SK-MEL-5 (cell line): Measurements from ENCODE around the gene LPGAT1. TPM values are rescaled to one million over a fixed set of nuclear protein-coding genes. Genes with fewer than 3 reads are reported as not detected.
"Not testable (repeated sequence)": the region's sequence is repeated elsewhere in the genome, so short reads cannot be mapped to it uniquely, and the experiment has no call there.

Experiments used
- DNase-seq: peaks from one replicate; pipeline ENCODE4 v3.0.0-alpha.2; 2016; ENCODE audit warnings: low read depth, low spot score
- in situ Hi-C: cut with HindIII; loops from 2 replicates; pipeline ENCODE4 v1.10.0; 2016; ENCODE audit warnings: low sequenced_read_pairs, high pct_unique_total_duplicates, low pct_unique_long_range_greater_than_20kb
- total RNA-seq: library from RNA; depleted of rRNA; stranded (reverse); fragments of >200 nt; shearing (Covaris generic); gene quantifications from 2 replicates; pipeline ENCODE4 v1.2.3, GENCODE V29; 2014

The LPGAT1 gene
- total RNA-seq, 1 experiment from 2014 or later = 73.3 TPM

DNA sequence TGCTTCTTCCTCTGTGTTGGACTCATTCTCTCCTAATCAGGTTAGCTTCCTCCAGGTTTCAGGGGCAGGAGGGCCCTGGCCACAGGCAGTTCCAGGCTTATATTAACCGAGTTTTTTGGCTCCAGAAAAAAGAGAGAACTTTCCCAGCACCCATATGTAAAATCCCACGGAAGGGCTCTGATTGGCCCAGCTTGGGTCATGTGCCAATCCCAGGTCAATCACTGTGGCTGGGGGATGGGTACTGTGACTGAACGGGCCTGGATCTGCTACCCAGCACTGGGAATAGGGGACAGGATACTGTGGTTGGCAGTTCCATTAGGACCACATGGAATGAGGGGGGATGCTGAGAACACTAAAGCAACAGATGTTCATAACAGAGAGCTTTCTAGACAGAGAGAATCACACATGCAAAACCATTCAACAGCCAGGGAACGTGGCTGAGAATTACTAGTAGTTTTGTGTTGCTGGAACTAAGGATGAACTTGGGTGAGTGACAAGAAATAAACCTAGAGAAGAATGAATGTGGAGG is 104.0 kb downstream of the LPGAT1 start:
- DNase-seq = no peak
- in situ Hi-C loops = no loop called here

DNA sequence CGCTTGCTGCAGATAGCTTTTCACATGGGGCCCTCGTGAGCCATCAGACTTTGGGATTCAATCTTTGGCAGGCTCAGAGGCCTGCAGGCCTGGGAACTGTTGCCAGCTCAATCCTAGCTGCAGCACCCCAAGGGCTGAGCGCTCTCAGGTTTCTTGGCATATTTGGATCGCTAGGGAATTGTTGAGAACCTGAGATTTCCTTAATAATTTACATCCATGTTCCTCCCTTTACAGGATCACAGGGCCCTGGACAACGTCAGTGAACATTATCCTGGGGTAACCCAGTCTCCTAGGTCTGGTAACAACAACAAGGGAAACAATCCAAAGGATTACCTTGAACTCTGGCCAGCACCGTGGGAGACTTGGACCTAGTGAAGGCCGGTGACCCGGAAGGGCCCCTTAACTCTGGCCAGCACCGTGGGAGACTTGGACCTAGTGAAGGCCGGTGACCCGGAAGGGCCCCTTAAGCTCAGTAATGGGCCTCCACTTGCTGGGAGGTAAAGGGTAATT is 105.8 kb downstream of the LPGAT1 start:
- in situ Hi-C loops = no loop called here
- no peak for DNase-seq

DNA sequence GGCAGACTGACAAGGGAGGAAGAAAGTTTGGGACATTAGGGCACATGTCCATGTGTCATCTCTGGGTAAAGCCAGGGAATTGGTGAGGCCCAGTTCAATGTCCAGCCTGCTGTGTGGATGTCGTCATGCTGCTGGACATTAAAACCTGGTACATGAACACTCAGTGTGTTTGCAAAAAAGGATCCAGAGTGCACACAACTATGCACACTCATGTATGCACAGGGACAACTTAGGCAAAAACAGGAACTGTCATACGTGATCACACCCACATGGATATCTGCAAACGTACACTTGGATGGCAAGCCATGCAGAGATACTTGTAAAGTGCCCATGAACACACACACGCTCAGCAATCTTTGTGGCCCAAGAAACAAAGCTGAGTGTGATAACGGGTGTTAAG is 107.3 kb downstream of the LPGAT1 start:
- no peak for DNase-seq
- in situ Hi-C loops = no loop called here

DNA sequence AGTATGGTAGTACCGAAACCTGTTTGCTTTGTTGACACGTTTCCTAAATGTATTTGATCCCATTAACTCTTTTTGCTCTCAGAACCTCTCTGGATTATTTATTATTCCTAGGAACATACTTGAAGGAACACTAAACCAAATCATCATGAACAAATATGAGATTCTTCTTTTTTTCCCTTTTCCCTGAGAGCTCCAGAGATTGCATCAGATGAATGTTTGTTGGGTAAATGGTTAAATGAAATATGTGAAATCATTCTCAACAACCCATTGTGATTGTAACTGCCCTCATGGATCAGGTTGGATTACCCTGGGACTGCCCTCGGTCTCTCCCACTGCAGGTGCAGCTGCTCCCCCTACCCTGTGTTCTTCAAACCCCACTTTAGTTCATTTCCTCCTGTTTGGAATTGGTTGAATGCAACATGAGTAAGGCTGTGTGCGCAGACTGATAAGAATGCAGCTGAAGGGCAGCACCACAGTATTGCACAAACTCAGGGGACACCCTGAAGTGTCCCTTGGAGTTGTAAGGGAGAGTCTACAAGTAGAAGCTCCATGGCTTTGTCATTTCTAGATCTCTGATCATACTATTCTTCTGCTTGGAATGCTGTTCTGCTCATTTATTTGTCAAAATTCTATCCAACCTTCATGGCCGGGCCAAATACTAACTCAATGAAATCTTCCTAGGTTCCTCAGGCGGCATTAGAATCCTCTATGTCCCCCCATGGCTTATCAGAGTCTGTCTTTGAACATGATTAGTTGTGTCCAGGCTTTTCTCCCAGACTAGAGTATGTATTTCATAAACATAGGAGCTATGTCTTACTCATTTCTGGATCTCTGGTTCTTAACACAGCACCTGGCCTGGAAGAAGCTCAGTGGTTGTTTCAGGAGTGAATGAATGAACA is 108.0 kb downstream of the LPGAT1 start:
- DNase-seq = no peak
- in situ Hi-C loops = no loop called here

DNA sequence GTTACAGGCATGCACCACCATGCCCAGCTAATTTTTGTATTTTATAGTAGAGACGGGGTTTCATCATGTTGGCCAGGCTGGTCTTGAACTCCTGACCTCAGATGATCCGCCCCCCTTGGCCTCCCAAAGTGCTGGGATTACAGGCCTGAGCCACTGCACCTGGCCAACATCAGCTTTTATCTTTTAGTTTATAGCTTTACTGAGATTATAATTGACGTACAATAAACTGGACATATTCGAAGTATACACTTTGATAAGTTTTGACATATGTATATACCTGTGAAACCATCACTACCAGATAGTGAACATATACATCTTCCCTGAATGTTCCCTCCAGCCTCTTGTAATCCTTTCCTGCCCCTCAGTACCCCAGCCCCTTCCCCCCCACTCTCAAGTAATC is 114.0 kb downstream of the LPGAT1 start:
- in situ Hi-C loops = not testable (repeated sequence)

DNA sequence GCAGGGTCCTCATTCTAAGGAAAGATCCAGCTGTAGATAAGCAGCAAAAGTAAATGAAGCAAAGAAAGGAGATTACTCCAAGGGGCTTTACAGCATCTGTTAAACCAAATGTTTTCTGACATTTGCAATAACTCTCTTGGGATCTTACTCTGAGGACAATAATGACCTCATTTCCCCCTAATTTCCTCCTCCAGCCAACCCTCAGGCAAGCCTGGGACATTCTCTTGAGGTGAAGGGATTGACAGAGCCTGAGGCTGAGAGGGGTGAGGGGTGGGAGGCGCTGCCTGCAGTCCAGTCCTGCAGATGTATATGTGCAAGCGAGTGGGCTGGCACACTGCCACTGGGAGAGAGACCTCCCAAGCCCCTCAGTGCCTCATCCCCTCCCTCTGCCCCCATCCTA is 114.6 kb downstream of the LPGAT1 start:
- in situ Hi-C loops = no loop called here
- no peak for DNase-seq

More for the DNA sequence above, 114.0 kb downstream of the LPGAT1 start:
- DNase-seq = not testable (repeated sequence)

DNA sequence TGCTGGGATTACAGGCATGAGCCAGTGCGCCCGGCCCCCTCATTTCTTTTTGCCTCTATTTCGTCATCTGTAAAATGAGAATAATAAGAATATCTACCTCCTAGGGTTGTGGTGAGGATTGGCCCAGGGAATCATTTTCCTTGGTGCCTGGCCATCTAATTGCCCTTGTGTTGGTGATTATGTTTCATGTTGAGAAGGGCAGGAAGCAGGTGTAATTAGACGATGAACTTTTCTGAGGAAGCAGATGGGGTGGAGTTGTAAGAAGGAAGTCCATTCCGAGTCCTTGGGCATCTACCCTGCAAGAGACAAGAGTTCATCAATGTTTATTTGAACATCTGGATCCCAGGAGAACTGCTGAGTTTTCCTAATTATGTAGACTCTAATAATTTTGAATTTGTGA is 116.4 kb downstream of the LPGAT1 start:
- DNase-seq = no peak
- in situ Hi-C loops = no loop called here

DNA sequence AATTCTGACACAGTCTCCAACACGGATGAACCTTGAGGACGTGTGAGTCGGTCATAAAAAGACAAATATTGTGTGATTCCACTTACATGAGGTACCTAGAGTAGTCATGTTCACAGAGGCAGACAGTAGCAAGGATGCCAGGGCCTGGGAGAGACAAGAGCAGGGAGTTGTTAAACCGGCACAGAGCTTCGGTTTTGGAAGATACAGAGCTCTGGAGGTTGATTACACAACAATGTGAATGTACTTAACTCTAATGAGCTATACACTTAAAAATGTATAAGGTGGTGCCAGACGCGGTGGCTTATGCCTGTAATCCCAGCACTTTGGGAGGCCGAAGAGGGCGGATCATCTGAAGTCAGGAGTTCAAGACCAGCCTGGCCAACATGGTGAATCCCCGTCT is 117.3 kb downstream of the LPGAT1 start:
- no peak for DNase-seq
- in situ Hi-C loops = no loop called here

DNA sequence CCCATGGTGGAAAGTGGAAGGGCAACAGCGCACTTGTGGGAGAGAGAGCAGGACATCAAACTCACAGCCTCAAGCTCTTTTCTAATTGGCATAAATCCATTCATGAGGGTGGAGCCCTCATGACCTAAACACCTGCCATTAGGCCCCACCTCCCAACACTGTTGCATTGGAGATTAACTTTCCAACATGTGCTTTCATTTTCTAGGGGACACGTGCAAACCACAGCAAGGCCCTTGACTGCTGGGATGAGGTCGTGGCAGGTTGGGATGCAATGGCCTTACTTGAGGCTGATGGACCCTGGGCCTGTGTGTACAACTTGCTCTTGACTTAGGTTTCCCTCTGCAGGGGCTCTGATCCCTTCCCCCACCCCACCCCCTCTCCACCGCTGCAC is 119.3 kb downstream of the LPGAT1 start:
- DNase-seq = no peak
- in situ Hi-C loops = no loop called here

DNA sequence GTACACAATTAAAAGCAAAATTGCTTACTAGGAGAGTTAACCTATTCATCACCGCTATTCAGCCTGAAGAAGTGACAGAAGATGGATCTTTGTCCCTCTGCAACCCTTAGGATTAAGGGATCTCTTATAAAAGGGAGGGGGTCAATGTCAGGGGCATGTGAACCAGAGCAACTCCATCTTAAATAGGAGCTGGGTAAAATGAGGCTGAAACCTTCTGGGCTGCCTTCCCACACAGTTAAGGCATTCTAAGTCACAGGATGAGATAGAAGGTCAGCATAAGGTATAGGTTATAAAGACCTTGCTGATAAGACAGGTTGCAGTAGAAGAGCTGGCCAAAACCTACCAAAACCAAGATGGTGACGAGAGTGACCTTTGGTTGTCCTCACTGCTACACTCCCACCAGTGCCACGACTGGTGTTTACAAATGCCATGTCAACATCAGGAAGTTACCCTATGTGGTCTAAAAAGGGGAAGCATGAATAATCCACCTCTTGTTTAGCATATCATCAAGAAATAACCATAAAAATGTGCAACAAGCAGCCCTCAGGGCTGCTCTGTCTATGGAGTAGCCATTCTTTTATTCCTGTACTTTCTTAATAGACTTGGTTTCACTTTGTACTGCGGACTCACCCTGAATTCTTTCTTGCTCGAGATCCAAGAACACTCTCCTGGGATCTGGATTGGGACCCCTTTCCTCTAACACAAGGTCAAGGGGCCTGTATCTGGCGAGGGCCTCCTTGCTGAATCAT is 119.8 kb downstream of the LPGAT1 start:
- in situ Hi-C loops = no loop called here
- no peak for DNase-seq

DNA sequence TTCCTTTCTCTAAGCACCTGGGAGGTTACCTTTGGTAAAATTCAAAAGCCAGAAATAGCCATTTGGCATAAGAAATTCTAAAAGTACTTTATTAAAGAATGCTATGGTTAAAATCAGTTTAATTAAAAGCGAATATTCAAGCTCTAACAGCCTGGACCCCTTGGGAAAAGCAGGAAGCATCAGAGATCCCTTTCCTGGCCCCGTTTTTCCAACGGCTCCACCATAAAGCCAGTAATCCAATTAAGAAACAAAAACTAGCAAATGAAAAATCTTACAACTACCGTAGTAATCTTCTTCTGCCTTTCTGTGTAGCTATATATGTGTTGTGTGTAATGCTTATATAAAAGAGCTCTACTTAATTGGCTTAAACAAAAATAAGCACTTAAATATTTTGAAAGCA is 121.6 kb downstream of the LPGAT1 start:
- no peak for DNase-seq
- in situ Hi-C loops = no loop called here

DNA sequence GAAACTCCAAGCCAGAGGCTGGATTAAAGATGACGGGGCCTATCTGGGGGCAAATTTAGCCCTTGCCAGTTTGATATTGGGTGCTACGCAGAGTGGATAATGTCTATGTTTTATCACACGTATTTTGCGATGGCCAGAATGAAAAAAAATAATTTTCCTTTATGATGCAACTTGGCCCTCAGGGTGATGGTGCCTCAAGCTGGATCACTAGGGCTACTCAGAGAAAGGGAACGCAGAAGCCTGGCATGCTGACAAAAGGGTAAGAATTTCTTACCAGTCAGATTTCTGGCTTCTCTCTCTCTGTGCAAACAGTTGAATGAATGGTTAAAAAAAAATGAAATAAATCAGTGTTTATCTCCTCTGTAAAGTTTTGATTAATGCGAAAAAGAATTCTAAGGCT is 122.6 kb downstream of the LPGAT1 start:
- DNase-seq = no peak
- in situ Hi-C loops = no loop called here

DNA sequence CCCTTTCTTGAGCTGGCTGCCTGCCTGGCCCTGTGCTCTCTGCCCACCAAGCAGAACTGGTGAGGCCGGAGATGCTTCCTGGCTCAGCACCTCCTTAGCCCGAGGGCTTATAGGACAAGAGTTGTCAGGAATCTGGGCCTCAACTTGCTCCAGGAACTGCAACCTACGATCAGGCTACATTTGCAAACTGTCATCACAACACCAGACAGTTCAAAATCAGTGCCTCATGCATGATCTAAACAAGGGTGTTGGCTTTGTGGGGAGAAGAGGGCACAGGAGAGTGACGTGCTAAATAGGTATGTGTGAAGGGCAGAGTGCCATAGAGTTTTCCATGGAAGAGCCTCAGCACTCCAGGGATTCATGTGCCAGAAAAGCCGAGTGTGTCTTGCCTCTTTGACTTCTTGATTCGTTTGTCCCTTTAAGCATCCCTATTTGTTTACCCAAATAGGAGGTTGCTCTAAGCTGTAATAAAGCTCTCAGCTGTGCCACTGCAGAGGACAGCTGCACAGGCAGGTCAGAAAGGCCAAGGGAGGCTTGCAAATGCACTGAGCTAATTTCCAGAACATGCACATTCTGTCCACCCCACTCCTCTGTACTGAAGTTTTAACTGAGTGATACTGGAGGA is 125.0 kb downstream of the LPGAT1 start:
- DNase-seq = no peak
- in situ Hi-C loops = no loop called here

DNA sequence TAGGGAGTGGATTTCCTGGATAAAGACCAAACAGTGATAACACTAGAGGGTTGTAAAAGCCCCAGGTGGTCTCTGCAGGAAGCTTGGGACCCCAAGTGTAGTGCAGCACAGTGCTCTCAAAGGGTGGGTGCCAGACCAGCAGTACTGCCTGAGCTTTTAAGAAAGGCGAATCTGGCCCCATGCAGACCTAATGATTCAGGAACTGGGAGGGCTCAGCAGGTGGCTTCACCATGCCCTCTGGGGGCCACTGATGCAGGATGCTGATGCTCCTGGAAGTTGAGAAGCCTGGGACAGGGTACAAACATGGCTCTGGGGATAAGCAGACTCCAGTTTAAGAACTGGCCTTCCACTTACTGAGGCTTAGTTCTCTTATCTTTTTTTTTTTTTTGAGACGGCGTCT is 126.0 kb downstream of the LPGAT1 start:
- DNase-seq = no peak
- in situ Hi-C loops = no loop called here

DNA sequence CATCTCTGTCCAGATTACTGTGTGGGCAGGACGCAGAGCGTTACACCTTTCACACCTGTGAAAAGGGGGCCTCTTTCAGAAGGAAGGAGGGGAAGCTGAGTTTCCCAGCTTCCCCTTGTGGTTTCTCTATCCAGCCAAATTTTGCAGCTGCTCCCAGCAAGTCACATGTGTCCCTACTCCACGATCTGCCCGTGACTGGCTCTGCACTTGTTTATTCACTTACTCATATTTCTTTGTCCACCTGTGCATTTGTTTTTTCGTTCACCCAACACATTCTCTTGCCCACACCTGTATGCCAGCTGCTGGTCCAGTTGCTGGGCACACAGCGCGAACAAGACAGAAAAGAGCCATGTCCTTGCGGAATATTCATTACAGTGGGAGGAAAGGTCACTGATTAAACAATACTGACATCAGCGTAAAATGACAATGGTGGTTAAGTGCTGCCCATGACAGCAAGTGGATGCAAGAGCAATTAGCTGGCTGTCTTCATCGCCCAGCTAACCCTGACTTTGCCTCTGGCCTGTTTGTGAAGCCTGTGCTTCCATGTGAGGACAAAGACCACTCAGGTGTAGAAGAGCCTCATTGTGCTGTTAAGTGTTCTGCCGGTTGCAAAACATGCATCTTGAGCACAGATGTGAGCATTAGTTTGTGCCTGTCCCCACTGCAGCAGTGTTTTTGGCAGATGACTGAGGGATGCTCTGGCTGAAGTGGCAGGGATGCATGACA is 126.6 kb downstream of the LPGAT1 start:
- in situ Hi-C loops = no loop called here
- DNase-seq = no peak

DNA sequence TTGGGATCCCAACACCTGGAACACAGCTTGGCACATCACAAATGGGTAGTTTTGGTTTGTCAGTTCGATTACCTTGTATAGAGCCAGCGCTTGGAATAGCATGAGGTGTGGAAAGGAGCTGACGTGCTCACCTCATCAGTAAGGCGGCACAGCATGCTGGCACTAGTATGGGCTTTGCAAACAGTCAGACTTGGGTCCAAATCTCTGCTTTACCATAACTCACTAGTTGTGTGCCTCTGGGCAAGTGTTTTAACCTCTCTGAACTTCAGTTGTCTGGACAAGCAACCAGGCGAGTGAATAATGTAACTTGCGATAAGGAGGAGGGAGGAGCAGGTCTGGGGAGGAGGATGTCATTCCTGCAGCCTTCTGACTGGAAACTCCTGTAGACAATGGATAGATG is 128.8 kb downstream of the LPGAT1 start:
- no peak for DNase-seq
- in situ Hi-C loops = no loop called here

DNA sequence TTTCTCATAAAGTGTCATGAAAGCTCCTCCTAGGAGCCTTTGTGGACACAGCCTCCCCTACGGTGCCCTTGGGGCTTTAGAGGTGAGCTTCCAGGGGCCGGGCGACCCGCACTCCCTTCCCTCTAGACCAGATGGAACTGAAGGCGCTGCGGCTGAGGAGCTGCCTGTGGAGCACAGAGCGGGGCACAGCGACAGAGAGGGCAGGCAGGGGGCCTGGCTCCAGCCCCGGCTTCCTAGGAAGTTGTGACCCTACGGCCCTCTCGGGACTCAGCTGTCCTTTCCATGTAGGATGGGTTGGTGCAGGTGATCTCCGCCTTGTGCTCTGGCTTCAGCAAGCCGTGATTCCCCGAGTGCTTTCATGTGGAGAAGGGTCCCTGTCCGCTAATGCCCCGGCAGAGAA is 131.5 kb downstream of the LPGAT1 start:
- in situ Hi-C loops = no loop called here
- DNase-seq = no peak
